Measurements from ENCODE around the gene MCTP2. TPM values are rescaled to one million over a fixed set of nuclear protein-coding genes. Genes with fewer than 3 reads are reported as not detected.

Gene MCTP2
- total and polyA plus RNA-seq, 2 of the 13 experiments (the other 11 are each of a cell fraction or from before 2014, with no cell fraction given), result 5.1 to 8.6 TPM

GRCh38 chr15:94230883-94231722 is at the start of gene MCTP2 (continued):
- TF ChIP-seq ELK4 (CRISPR knock-in tag; IDR thresholded peaks at IDR 0.05; ENCODE audit: borderline replicate concordance), result no peak

GRCh38 chr15:94182883-94183282 is 48.5 kb upstream of the MCTP2 start:
- ChIA-PET CTCF (ENCODE audit: low intra/inter-chr PET ratio, low total read pairs) (no interaction called here), POLR2A (no interaction called here)
- no peak overlapping the region for H3K27ac ChIP-seq (ENCODE audit: extremely low read length, insufficient read depth, low read length)
- intact Hi-C loops (cut with micrococcal nuclease; ENCODE audit: unreplicated experiment), result no loop called here
- ATAC-seq (no peak), DNase-seq (ENCODE audit: low spot score) (no peak), FAIRE-seq (no peak)
- H3K4me2 ChIP-seq (ENCODE audit: low read depth, low read length), result no peak overlapping the region
- in situ Hi-C loops (cut with HindIII; ENCODE audit: extremely low pct_ligation_motif_present, low pct_unique_long_range_greater_than_20kb), result no loop called here
- no TSS peak for BruUV-seq (replicated peaks)
- peaks cover 5% of the 10 kb centered on the region for H3K9me3 ChIP-seq (ENCODE audit: low read length)
- no peaks in the 10 kb centered on the region for H3K4me1 ChIP-seq (ENCODE audit: insufficient read depth, low read length)
- no peaks in the 10 kb centered on the region for H3K27me3 ChIP-seq (ENCODE audit: control insufficient read depth in 1 of 2, insufficient read depth in 2 of 2, low read length in 2 of 2)
- no peak overlapping the region for H2AFZ ChIP-seq (ENCODE audit: low read length)
- H3K9ac ChIP-seq (ENCODE audit: insufficient read depth, low read depth, low read length), result no peak overlapping the region
- no peaks in the 10 kb centered on the region for H4K20me1 ChIP-seq (ENCODE audit: insufficient read depth, low read length)
- H3K36me3 ChIP-seq (replicated peaks in 1 of 2; ENCODE audit: control insufficient read depth in 1 of 2, insufficient read depth in 2 of 2, low read length in 2 of 2), result no peaks in the 10 kb centered on the region
- TF ChIP-seq THRA (CRISPR knock-in tag; IDR thresholded peaks at IDR 0.05; ENCODE audit: borderline replicate concordance) (no peak), PHF5A (CRISPR knock-in tag; IDR thresholded peaks at IDR 0.05; ENCODE audit: low read depth, unreplicated experiment) (no peak), ZFP1 (CRISPR knock-in tag; IDR thresholded peaks at IDR 0.05) (no peak), ZKSCAN1 (IDR thresholded peaks at IDR 0.05; ENCODE audit: low read length) (no peak), POLR2AphosphoS5 (IDR thresholded peaks at IDR 0.05; ENCODE audit: low read depth, low read length) (no peak), TOPORS (CRISPR knock-in tag; IDR thresholded peaks at IDR 0.05) (no peak), ZMAT3 (CRISPR knock-in tag; conservative IDR thresholded peaks at IDR 0.05) (no peak), ZKSCAN5 (CRISPR knock-in tag; IDR thresholded peaks at IDR 0.05) (no peak), U2AF1 (optimal IDR thresholded peaks at IDR 0.05; ENCODE audit: low read depth, low read length) (no peak), ZNF639 (CRISPR knock-in tag; conservative IDR thresholded peaks at IDR 0.05) (no peak), ZNF282 (IDR thresholded peaks at IDR 0.05; ENCODE audit: partially characterized antibody) (no peak)
- whole genome bisulfite sequencing (ENCODE audit: low lambda C conversion rate), result 32% methylated on average over 4 of the region's 4 CpGs
- H3K4me3 ChIP-seq (replicated peaks in 1 of 3; ENCODE audit: insufficient read depth in 1 of 3, low read depth in 2 of 3, low read length in 3 of 3), result no peak overlapping the region
- no peaks in the 10 kb centered on the region for H3K79me2 ChIP-seq (ENCODE audit: insufficient read depth, low read length)

Measured in HepG2 (cell line).